LNCaP clone FGC (cell line): ENCODE results near the gene C9orf153.

Source experiments
- DNase-seq: peaks from one replicate; pipeline ENCODE4 v3.0.0-alpha.2; 2011; ENCODE audit warnings: low read depth
- H3K4me3 ChIP-seq: 2 replicates; pipeline ENCODE4 v1.5.1; 2011; ENCODE audit warnings: mild to moderate bottlenecking, low read depth, low read length, control low read depth
- CTCF ChIP-seq: IDR thresholded peaks from 2 replicates; pipeline ENCODE4 v1.5.1; 2012; ENCODE audit warnings: mild to moderate bottlenecking; ENCODE audit not compliant: control insufficient read depth, insufficient read depth; ENCODE audit errors: extremely low read depth

Gene C9orf153

GRCh38 chr9:86230858-86231257, 28.6 kb downstream of the C9orf153 start:
- TF ChIP-seq CTCF, result no peak
- no peak for DNase-seq

GRCh38 chr9:86222667-86223066, 36.8 kb downstream of the C9orf153 start:
- no peak overlapping the region for H3K4me3 ChIP-seq
- TF ChIP-seq CTCF, result no peak
- DNase-seq, result no peak

More at GRCh38 chr9:86230858-86231257, 28.6 kb downstream of the C9orf153 start:
- no peak overlapping the region for H3K4me3 ChIP-seq

- TF ChIP-seq CTCF, result no peak
- no peak for DNase-seq
- H3K4me3 ChIP-seq, result no peak overlapping the region
These were observed 39.9 kb downstream of the C9orf153 start for GRCh38 chr9:86219606-86220005.

- no peak for DNase-seq
These were observed 42.2 kb downstream of the C9orf153 start for GRCh38 chr9:86217076-86217755.

GRCh38 chr9:86207193-86207592, 52.3 kb downstream of the C9orf153 start:
- TF ChIP-seq CTCF, result no peak
- no peak overlapping the region for H3K4me3 ChIP-seq
- DNase-seq, result no peak

More at GRCh38 chr9:86217076-86217755, 42.2 kb downstream of the C9orf153 start:
- H3K4me3 ChIP-seq, result no peak overlapping the region
- no peak for TF ChIP-seq CTCF

GRCh38 chr9:86202338-86202882, 57.0 kb downstream of the C9orf153 start:
- peak; percentile 34 for DNase-seq
- TF ChIP-seq CTCF, result peak; percentile 76
- H3K4me3 ChIP-seq, result no peak overlapping the region
